Sigmoid colon (tissue), 7 donors: ENCODE data around the gene SLC12A9. TPM values are rescaled to one million over a fixed set of nuclear protein-coding genes. Genes with fewer than 3 reads are reported as not detected.

Source experiments
- DNase-seq: peaks from one replicate; pipeline ENCODE4 v3.0.0-alpha.2; 2019
- H3K27ac ChIP-seq, 4 donors: fragments of 200-600 bp; sonication (generic); one replicate each; pipeline ENCODE4 v1.5.1; 2016 to 2019; ENCODE audit warnings: mild to moderate bottlenecking in 1 of 4
- H3K27me3 ChIP-seq, 3 donors: fragments of 200-600 bp; sonication (generic); one replicate each; pipeline ENCODE4 v1.5.1; 2019; ENCODE audit warnings: mild to moderate bottlenecking in 1 of 3
- H3K36me3 ChIP-seq, 4 donors: fragments of 200-600 bp; sonication (generic); one replicate each; pipeline ENCODE4 v1.5.1; 2016 to 2019
- H3K4me1 ChIP-seq, 4 donors: fragments of 200-600 bp; sonication (generic); one replicate each; pipeline ENCODE4 v1.5.1; 2017 to 2019
- H3K4me3 ChIP-seq, 4 donors: fragments of 200-600 bp; sonication (generic); one replicate each; pipeline ENCODE4 v1.5.1; 2017 to 2019; ENCODE audit warnings: mild to moderate bottlenecking in 2 of 4, moderate library complexity in 1 of 4
- H3K9me3 ChIP-seq, 4 donors: fragments of 200-600 bp in 3 of 4; sonication (generic) in 3 of 4; one replicate each; pipeline versions ENCODE4 v1.5.1 to v1.6.1; 2013 to 2019
- EP300 ChIP-seq, 4 donors: sonication (generic); formaldehyde crosslinking; IDR thresholded peaks; one replicate each; pipeline ENCODE4 v1.6.1; 2017; ENCODE audit warnings: antibody characterized with exemption in 4 of 4
- POLR2A ChIP-seq, 2 donors: fragments of 450-650 bp; IDR thresholded peaks; one replicate each; pipeline ENCODE4 v1.6.1; 2016; ENCODE audit warnings: antibody characterized with exemption in 2 of 2, mild to moderate bottlenecking in 2 of 2, moderate library complexity in 2 of 2
- POLR2AphosphoS5 ChIP-seq, 4 donors: sonication (generic); formaldehyde crosslinking; IDR thresholded peaks; one replicate each; pipeline ENCODE4 v1.6.1; 2017; ENCODE audit warnings: antibody characterized with exemption in 4 of 4
- WGBS, 2 donors: extraction: QIAGEN DNeasy Blood & Tissue Kit; methylation state at CpG; one replicate each; pipeline ENCODE4 v1.1.7; 2013; 5-methylcytosine and 5-hydroxymethylcytosine counted together
- intact Hi-C: fragments of 100-400 bp; cut with DNase I; formaldehyde crosslinking; loops from one replicate; pipeline ENCODE4 v1.15.1; 2023
- polyA plus RNA-seq, 3 donors: library from polyadenylated mRNA; stranded (reverse); fragments of 200-250 nt; gene quantifications; one replicate each; pipeline ENCODE4 v1.2.3, GENCODE V29; 2013
- total RNA-seq, 4 donors: library from RNA; depleted of rRNA; stranded (reverse); fragments of >200 nt; gene quantifications; one replicate each; pipeline ENCODE4 v1.1.0, GENCODE V29; 2016
- TF ChIP-seq, protein P1 (sequence below), 4 experiments: fragments of 450-650 bp in 3 of 4; fragments of 200-600 bp in 1 of 4; IDR thresholded peaks; one replicate each; pipeline ENCODE4 v1.5.1; 2016 to 2019; ENCODE audit warnings: antibody characterized with exemption in 4 of 4, mild to moderate bottlenecking in 3 of 4, moderate library complexity in 2 of 4
- donor health status: healthy with polysubstance abuse.
- donor health status: Bipolar disorder and iron deficiency.
- donor health status: healthy.

The SLC12A9 gene
- total and polyA plus RNA-seq, 7 donors, result 2.5 to 34.2 (median 12.1) TPM

DNA sequence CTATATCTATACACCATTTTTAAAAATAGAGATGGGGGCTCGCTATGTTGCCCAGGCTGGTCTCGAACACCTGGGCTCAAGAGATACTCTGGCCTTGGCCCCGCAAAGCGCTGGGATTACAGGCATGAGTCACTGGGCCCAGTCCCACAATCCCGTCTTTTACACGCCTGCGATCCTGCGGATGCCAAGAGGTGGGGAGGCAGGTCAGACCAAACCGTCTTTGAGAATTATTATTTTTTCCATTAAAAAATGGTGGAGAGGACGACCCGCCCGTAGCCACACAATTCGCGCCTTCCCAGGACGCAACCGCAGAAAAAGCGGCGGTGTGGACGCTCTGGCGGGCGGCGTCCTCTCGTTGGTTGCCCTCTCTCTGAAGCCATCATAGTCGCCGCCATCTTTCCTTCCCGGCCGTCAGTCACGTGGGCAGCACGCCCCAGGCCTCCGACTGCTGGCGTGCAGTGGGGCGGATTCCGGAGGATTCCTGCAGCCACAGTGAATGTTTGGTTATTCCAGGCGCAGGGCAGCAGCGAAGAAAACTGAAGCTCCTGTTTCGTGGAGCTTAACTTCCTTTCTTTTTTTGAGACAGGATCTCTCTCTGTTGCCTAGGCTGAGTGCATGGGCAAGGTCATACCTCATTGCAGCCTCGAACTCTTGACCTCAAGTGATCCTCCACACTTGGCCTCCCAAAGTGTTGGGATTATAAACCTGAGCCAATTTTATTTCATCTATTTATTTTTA, 15.2 kb upstream of the SLC12A9 start:
- Histone ChIP-seq H3K4me1 (peaks cover 0 to 16% (median 8%) of the 10 kb centered on the region in 4 donors), H3K4me3 (peak overlapping the region in 3 of 4 donors; percentile 36 to 45 (median 42)), H3K27me3 (no peaks in the 10 kb centered on the region), H3K36me3 (no peaks in the 10 kb centered on the region), H3K27ac (peak overlapping the region; percentile 72 to 88 (median 81)), H3K9me3 (no peaks in the 10 kb centered on the region)
- peak; percentile 7 to 38 for TF ChIP-seq POLR2A (IDR thresholded peaks at IDR 0.05)
- peak; percentile 25 to 83 (median 72) for TF ChIP-seq POLR2AphosphoS5 (IDR thresholded peaks at IDR 0.05)
- no peak for TF ChIP-seq EP300 (IDR thresholded peaks at IDR 0.05)
- TF ChIP-seq, protein P1, sequence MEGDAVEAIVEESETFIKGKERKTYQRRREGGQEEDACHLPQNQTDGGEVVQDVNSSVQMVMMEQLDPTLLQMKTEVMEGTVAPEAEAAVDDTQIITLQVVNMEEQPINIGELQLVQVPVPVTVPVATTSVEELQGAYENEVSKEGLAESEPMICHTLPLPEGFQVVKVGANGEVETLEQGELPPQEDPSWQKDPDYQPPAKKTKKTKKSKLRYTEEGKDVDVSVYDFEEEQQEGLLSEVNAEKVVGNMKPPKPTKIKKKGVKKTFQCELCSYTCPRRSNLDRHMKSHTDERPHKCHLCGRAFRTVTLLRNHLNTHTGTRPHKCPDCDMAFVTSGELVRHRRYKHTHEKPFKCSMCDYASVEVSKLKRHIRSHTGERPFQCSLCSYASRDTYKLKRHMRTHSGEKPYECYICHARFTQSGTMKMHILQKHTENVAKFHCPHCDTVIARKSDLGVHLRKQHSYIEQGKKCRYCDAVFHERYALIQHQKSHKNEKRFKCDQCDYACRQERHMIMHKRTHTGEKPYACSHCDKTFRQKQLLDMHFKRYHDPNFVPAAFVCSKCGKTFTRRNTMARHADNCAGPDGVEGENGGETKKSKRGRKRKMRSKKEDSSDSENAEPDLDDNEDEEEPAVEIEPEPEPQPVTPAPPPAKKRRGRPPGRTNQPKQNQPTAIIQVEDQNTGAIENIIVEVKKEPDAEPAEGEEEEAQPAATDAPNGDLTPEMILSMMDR (IDR thresholded peaks at IDR 0.05), result no peak
- intact Hi-C loops, result no loop called here
- peak; percentile 96 for DNase-seq
- 2 to 5% methylated on average over 37 of the region's 37 CpGs for WGBS, 2 donors

DNA sequence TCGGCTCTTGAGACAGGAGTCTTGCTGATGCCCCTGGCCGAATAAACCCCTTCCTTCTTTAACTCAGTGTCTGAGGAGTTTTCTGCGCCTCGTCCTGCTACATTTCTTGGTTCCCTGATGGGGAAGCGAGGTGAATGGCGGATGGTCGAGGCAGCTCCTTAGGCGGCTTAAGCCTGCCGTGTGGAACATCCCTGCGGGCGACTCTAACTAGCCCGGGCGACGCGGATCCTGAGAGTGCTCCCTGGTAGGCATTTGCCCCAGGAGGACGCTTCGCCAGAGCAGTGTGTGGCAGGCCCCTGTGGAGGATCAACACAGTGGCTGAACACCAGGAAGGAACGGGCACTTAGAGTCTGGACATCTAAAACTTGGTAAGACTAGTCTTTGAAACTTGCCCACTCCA, 13.2 kb upstream of the SLC12A9 start:
- DNase-seq, result no peak
- H3K4me1 ChIP-seq, result peaks cover 0 to 16% (median 8%) of the 10 kb centered on the region in 4 donors
- H3K36me3 ChIP-seq, result no peaks in the 10 kb centered on the region
- no peaks in the 10 kb centered on the region for H3K27me3 ChIP-seq
- no peaks in the 10 kb centered on the region for H3K9me3 ChIP-seq
- 97% methylated on average over 18 of the region's 18 CpGs for whole genome bisulfite sequencing, 2 donors
- no peak overlapping the region for H3K27ac ChIP-seq
- intact Hi-C loops, result no loop called here
- TF ChIP-seq, protein P1 (IDR thresholded peaks at IDR 0.05), result no peak
- no peak overlapping the region for H3K4me3 ChIP-seq

DNA sequence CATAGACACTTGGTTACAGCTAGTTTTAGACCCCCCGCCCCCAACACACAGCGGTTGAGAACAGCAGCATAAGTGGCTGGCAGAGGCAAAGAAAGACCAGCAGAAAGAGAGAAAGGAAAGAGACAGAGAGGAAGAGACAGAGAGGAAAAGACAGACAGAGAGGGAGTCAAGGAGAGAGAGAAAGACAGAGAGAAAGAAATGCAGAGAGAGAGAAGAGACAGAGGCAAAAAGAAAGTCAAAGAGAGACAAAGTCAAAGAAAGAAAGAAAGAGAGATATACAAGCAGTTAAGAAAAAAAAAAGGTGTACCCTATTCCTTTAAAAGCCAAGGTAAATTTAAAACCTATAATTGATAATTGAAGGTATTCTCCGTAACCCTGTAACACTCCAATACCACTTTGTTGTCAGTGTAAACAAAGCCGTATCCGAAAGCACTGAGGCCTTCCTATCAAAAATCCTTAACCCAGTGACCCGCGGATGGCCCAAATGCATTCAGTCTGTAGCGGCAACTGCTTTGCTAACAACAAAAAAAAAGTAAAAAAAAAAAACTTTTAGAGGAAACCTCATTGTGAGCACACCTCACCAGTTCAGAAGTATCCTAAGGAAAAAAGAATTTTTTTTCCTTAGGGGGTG, 11.9 kb upstream of the SLC12A9 start:
- Histone ChIP-seq H3K27ac (no peak overlapping the region), H3K9me3 (no peaks in the 10 kb centered on the region), H3K4me1 (peaks cover 0 to 16% (median 8%) of the 10 kb centered on the region in 4 donors), H3K27me3 (no peaks in the 10 kb centered on the region), H3K4me3 (no peak overlapping the region), H3K36me3 (no peaks in the 10 kb centered on the region)
- intact Hi-C loops, result no loop called here
- TF ChIP-seq POLR2AphosphoS5 (IDR thresholded peaks at IDR 0.05) (no peak), EP300 (IDR thresholded peaks at IDR 0.05) (no peak), POLR2A (IDR thresholded peaks at IDR 0.05) (no peak)
- TF ChIP-seq, protein P1 (IDR thresholded peaks at IDR 0.05), result no peak
- 70 to 79% methylated on average over 8 of the region's 8 CpGs for WGBS, 2 donors
- no peak for DNase-seq

DNA sequence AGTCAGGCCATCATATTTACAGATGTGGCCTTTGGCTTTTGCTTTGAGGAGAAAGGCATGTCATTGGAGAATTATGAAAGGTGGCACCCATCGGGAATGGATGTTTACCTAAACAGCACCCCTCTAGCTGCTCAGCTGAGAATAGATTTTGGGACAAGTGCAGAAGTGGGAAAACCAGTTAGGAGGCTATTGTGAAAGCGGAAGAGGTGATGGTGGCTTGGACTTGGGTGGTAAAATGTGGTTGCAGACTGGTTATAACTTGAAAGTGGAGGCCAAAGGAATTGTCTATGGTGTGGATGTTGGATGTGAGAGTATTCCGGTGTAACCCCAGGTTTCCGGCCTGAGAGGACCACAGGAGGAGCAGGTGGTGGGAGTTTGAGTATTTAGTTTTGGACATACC, 5.2 kb upstream of the SLC12A9 start:
- Histone ChIP-seq H3K36me3 (no peaks in the 10 kb centered on the region), H3K27ac (no peak overlapping the region), H3K4me1 (peaks cover 0 to 7% (median 4%) of the 10 kb centered on the region in 4 donors), H3K27me3 (no peaks in the 10 kb centered on the region), H3K9me3 (no peaks in the 10 kb centered on the region), H3K4me3 (no peak overlapping the region)
- intact Hi-C loops, result no loop called here
- DNase-seq, result no peak
- WGBS, 2 donors, result 97 to 98% methylated on average over 4 of the region's 4 CpGs
- TF ChIP-seq, protein P1 (IDR thresholded peaks at IDR 0.05), result no peak
- TF ChIP-seq EP300 (IDR thresholded peaks at IDR 0.05), result no peak
- no peak for TF ChIP-seq POLR2AphosphoS5 (IDR thresholded peaks at IDR 0.05)
- TF ChIP-seq POLR2A (IDR thresholded peaks at IDR 0.05), result no peak
